ENCODE data around the gene PPP1CA. TPM values are rescaled to one million over a fixed set of nuclear protein-coding genes. Genes with fewer than 3 reads are reported as not detected.
A peak's percentile ranks its signal among the peaks of the same experiment; 100 is the strongest.

Gene PPP1CA
- total and polyA plus RNA-seq, 4 donors = 87.2 to 178 (median 157) TPM

DNA sequence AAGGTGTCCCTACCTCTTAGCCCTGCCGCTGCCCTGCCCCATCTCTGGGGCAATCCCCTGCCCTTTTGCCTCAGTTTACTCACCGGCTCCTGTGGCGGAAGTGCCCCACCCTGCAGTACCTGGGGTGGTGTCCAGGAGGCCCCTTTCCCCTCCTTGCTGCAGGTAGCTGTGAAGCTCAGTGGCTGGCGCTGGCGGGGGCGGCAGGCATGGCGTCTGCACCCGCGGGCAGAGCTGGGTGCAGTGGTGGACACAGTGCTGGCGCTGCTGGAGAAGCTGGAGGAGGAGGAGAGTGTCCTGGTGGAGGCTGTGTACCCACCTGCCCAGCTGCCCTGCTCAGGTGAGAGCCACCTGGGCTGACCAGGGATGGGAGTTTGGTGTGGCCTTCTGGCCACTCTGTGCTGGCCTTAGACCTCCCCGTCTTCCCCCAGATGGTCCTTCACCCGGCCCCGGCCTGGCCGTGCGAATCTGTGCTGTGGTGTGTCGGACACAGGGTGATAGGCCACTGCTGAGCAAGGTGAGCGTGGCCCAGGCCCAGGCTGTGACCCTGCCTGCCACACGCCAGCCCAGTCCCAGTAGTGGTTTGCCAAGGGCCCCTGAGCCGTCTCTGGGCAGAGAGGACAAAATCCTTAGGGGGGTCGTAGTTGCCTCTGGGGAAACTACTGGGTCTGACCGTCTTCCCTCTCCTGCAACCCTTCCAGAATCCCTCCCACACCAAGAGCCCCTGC, 17.8 kb upstream of the PPP1CA start:
- Histone ChIP-seq H3K27me3 (ENCODE audit: control insufficient read depth in 3 of 3, insufficient read depth in 3 of 3, low read length in 2 of 3) (peaks cover 0 to 2% (median 0%) of the 10 kb centered on the region in 3 donors), H3K9me3 (ENCODE audit: control insufficient read depth in 4 of 4, insufficient read depth in 3 of 4, low read length in 3 of 4) (peaks cover 0 to 2% (median 0%) of the 10 kb centered on the region in 4 donors), H3K36me3 (ENCODE audit: control insufficient read depth in 4 of 4, insufficient read depth in 4 of 4, low read length in 4 of 4) (no peaks in the 10 kb centered on the region), H3K4me3 (no peak overlapping the region), H3K9ac (ENCODE audit: insufficient read depth in 1 of 2, low read length in 2 of 2) (no peak overlapping the region), H3K27ac (ENCODE audit: low read depth in 1 of 2, low read length in 1 of 2) (no peak overlapping the region), H3K4me1 (ENCODE audit: control insufficient read depth in 5 of 5, insufficient read depth in 5 of 5, low read length in 5 of 5) (peaks cover 0 to 41% (median 18%) of the 10 kb centered on the region in 5 donors)
- WGBS, 2 donors = 91 to 92% methylated on average over 20 to 21 of the region's 21 CpGs
- TF ChIP-seq, protein P1, sequence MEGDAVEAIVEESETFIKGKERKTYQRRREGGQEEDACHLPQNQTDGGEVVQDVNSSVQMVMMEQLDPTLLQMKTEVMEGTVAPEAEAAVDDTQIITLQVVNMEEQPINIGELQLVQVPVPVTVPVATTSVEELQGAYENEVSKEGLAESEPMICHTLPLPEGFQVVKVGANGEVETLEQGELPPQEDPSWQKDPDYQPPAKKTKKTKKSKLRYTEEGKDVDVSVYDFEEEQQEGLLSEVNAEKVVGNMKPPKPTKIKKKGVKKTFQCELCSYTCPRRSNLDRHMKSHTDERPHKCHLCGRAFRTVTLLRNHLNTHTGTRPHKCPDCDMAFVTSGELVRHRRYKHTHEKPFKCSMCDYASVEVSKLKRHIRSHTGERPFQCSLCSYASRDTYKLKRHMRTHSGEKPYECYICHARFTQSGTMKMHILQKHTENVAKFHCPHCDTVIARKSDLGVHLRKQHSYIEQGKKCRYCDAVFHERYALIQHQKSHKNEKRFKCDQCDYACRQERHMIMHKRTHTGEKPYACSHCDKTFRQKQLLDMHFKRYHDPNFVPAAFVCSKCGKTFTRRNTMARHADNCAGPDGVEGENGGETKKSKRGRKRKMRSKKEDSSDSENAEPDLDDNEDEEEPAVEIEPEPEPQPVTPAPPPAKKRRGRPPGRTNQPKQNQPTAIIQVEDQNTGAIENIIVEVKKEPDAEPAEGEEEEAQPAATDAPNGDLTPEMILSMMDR (IDR thresholded peaks at IDR 0.05; ENCODE audit: control extremely low read depth, extremely low read depth) = no peak
- ATAC-seq (ENCODE audit: insufficient read depth, low FRiP score) (no peak), DNase-seq (no peak)

DNA sequence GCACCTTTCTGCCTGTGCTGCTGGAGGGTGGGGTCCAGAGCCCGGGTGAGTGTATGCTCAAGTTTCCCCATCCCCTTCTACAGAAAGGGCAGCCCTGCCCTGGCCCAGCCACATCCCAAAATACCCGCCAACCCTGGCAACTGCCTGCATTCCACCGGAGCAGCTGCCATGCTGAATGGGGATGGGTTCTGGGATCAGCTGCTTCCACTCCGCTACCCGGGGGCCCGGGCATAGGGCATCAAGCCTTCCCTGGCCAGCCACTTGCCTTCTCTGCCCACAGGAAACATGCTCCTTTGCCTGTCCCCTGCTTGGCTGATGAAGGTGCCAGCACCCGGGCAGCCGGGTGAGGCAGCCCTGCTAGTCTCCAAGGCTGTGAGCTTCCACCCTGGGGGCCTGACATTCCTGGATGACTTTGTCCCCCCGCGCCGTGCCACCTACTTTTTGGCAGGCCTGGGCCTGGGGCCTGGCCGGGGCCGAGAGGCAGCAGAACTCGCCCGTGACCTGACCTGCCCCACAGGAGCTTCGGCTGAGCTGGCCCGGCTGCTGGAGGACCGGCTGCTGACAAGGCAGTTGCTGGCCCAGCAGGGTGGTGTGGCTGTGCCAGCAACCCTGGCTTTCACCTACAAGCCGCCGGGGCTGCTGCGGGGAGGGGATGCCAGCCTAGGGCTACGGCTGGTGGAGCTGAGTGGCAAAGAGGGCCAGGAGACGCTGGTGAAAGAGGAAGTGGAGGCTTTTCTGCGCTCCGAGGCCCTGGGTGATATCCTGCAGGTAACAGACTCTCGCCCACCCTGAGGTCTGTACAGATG, 17.0 kb upstream of the PPP1CA start:
- peaks cover 0 to 2% (median 0%) of the 10 kb centered on the region in 4 donors for H3K9me3 ChIP-seq (ENCODE audit: control insufficient read depth in 4 of 4, insufficient read depth in 3 of 4, low read length in 3 of 4)
- no peak overlapping the region for H3K4me3 ChIP-seq
- TF ChIP-seq, protein P1 (IDR thresholded peaks at IDR 0.05; ENCODE audit: control extremely low read depth, extremely low read depth) = no peak
- WGBS, 2 donors = 45 to 59% methylated on average over 26 of the region's 26 CpGs
- no peaks in the 10 kb centered on the region for H3K36me3 ChIP-seq (ENCODE audit: control insufficient read depth in 4 of 4, insufficient read depth in 4 of 4, low read length in 4 of 4)
- H3K4me1 ChIP-seq (ENCODE audit: control insufficient read depth in 5 of 5, insufficient read depth in 5 of 5, low read length in 5 of 5) = peaks cover 0 to 41% (median 18%) of the 10 kb centered on the region in 5 donors
- ATAC-seq (ENCODE audit: insufficient read depth, low FRiP score) (no peak), DNase-seq (no peak)
- peak overlapping the region in 1 of 2 donors; percentile 67 for H3K27ac ChIP-seq (ENCODE audit: low read depth in 1 of 2, low read length in 1 of 2)
- no peak overlapping the region for H3K9ac ChIP-seq (ENCODE audit: insufficient read depth in 1 of 2, low read length in 2 of 2)
- H3K27me3 ChIP-seq (ENCODE audit: control insufficient read depth in 3 of 3, insufficient read depth in 3 of 3, low read length in 2 of 3) = peaks cover 0 to 2% (median 0%) of the 10 kb centered on the region in 3 donors

DNA sequence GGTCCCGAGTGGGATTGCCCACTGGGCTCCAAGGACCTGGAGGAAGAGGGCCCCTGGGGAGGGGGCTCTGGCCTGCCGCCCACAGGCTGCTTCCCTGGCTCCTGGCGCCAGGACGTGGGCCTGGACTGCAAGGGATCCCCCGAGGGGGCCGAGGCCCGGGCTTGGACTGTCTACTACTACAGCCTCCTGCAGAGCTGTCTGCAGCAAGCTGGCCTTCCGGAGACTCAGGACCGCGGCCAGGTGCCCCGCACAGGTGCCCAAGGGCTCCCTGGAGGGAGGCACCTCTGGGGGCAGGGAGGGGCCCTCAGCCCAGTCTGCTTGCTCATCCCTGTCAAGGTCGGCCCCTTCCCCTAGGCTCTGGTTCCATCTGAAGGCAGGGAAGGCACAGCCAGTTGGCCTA, 15.8 kb upstream of the PPP1CA start:
- Histone ChIP-seq H3K4me3 (no peak overlapping the region), H3K4me1 (ENCODE audit: control insufficient read depth in 5 of 5, insufficient read depth in 5 of 5, low read length in 5 of 5) (peaks cover 0 to 41% (median 18%) of the 10 kb centered on the region in 5 donors), H3K27ac (ENCODE audit: low read depth in 1 of 2, low read length in 1 of 2) (peak overlapping the region; percentile 26 to 36), H3K36me3 (ENCODE audit: control insufficient read depth in 4 of 4, insufficient read depth in 4 of 4, low read length in 4 of 4) (no peaks in the 10 kb centered on the region), H3K9ac (ENCODE audit: insufficient read depth in 1 of 2, low read length in 2 of 2) (no peak overlapping the region), H3K9me3 (ENCODE audit: control insufficient read depth in 4 of 4, insufficient read depth in 3 of 4, low read length in 3 of 4) (peaks cover 0 to 2% (median 0%) of the 10 kb centered on the region in 4 donors), H3K27me3 (ENCODE audit: control insufficient read depth in 3 of 3, insufficient read depth in 3 of 3, low read length in 2 of 3) (peaks cover 0 to 3% (median 2%) of the 10 kb centered on the region in 3 donors)
- ATAC-seq (ENCODE audit: insufficient read depth, low FRiP score) = no peak
- TF ChIP-seq, protein P1 (IDR thresholded peaks at IDR 0.05; ENCODE audit: control extremely low read depth, extremely low read depth) = no peak
- DNase-seq = no peak
- 82 to 91% methylated on average over 10 to 12 of the region's 12 CpGs for WGBS, 2 donors

Measured in lung (tissue), 12 donors.